Neuronal stem cell (in vitro differentiated cells): ENCODE data around the gene LITAF.
A peak's percentile ranks its signal among the peaks of the same experiment; 100 is the strongest.

Experiments used
- DNase-seq: peaks from one replicate; pipeline ENCODE4 v3.0.0-alpha.2; 2013; ENCODE audit warnings: low spot score
- H2AFZ ChIP-seq: one replicate; pipeline ENCODE4 v1.6.1; 2013; ENCODE audit warnings: mild to moderate bottlenecking, low read length, inconsistent platforms
- H2AK5ac ChIP-seq: 2 replicates; pipeline ENCODE4 v1.6.1; 2013; ENCODE audit warnings: low read depth, mild to moderate bottlenecking, inconsistent platforms, low read length, moderate library complexity, mixed read lengths
- H2BK120ac ChIP-seq: 2 replicates; pipeline ENCODE4 v1.6.1; 2013; ENCODE audit warnings: low read depth, mild to moderate bottlenecking, inconsistent platforms, low read length, moderate library complexity, mixed read lengths
- H2BK12ac ChIP-seq: one replicate; pipeline ENCODE4 v1.6.1; 2013; ENCODE audit warnings: low read length, inconsistent platforms
- H2BK15ac ChIP-seq: 2 replicates; pipeline ENCODE4 v1.6.1; 2013; ENCODE audit warnings: mild to moderate bottlenecking, low read length, inconsistent platforms, mixed read lengths
- H2BK5ac ChIP-seq: one replicate; pipeline ENCODE4 v1.6.1; 2013; ENCODE audit warnings: inconsistent platforms, mild to moderate bottlenecking, low read length, moderate library complexity
- H3K14ac ChIP-seq: one replicate; pipeline ENCODE4 v1.6.1; 2013; ENCODE audit warnings: low read length, inconsistent platforms
- H3K18ac ChIP-seq: 2 replicates; pipeline ENCODE4 v1.6.1; 2013; ENCODE audit warnings: low read length, inconsistent platforms
- H3K23ac ChIP-seq: 2 replicates; pipeline ENCODE4 v1.6.1; 2013; ENCODE audit warnings: low read depth, mild to moderate bottlenecking, mixed read lengths, low read length, inconsistent platforms; ENCODE audit not compliant: poor library complexity
- H3K27ac ChIP-seq: replicated peaks from 3 replicates; pipeline ENCODE4 v1.5.1; 2013; ENCODE audit warnings: low read length, inconsistent platforms
- H3K27me3 ChIP-seq, 3 experiments: 2 replicates each; pipeline ENCODE4 v1.6.1; 2013; ENCODE audit warnings: low read length in 3 of 3, mild to moderate bottlenecking in 2 of 3, inconsistent platforms in 1 of 3, low read depth in 1 of 3, mixed read lengths in 1 of 3, moderate library complexity in 1 of 3; ENCODE audit not compliant: control insufficient read depth in 3 of 3, insufficient read depth in 3 of 3
- H3K36me3 ChIP-seq, 2 donors: replicated peaks in 1 of 2; 2 replicates each; pipeline ENCODE4 v1.6.1; 2013; ENCODE audit warnings: low read length in 2 of 2; ENCODE audit not compliant: control insufficient read depth in 2 of 2, insufficient read depth in 2 of 2
- H3K4ac ChIP-seq: 2 replicates; pipeline ENCODE4 v1.6.1; 2013; ENCODE audit warnings: inconsistent platforms, mild to moderate bottlenecking, low read length, moderate library complexity
- H3K4me1 ChIP-seq, 2 donors: 1 replicate in 1 of 2; 2 replicates in 1 of 2; pipeline ENCODE4 v1.6.1; 2013; ENCODE audit warnings: low read length in 2 of 2, low read depth in 1 of 2; ENCODE audit not compliant: control insufficient read depth in 2 of 2, insufficient read depth in 1 of 2
- H3K4me2 ChIP-seq: one replicate; pipeline ENCODE4 v1.6.1; 2013; ENCODE audit warnings: mild to moderate bottlenecking, low read length, inconsistent platforms; ENCODE audit not compliant: insufficient read depth, poor library complexity, severe bottlenecking
- H3K4me3 ChIP-seq, 2 donors: 2 replicates each; pipeline ENCODE4 v1.5.1; 2013; ENCODE audit warnings: low read length in 2 of 2, mild to moderate bottlenecking in 2 of 2, inconsistent platforms in 1 of 2, moderate library complexity in 1 of 2
- H3K79me1 ChIP-seq: one replicate; pipeline ENCODE4 v1.6.1; 2013; ENCODE audit warnings: low read depth, mild to moderate bottlenecking, inconsistent platforms, low read length, moderate library complexity
- H3K9ac ChIP-seq: one replicate; pipeline ENCODE4 v1.6.1; 2013; ENCODE audit warnings: mild to moderate bottlenecking, low read depth, low read length, inconsistent platforms; ENCODE audit not compliant: poor library complexity
- H3K9me3 ChIP-seq, 2 donors: replicated peaks in 1 of 2; 2 replicates each; pipeline versions ENCODE3 to v1.6.1; 2013; ENCODE audit warnings: low read length in 2 of 2, mild to moderate bottlenecking in 2 of 2, inconsistent platforms in 1 of 2, low read depth in 1 of 2, mixed read lengths in 1 of 2, moderate library complexity in 1 of 2; ENCODE audit not compliant: control insufficient read depth in 2 of 2, insufficient read depth in 1 of 2
- H4K8ac ChIP-seq: one replicate; pipeline ENCODE4 v1.6.1; 2013; ENCODE audit warnings: low read depth, mild to moderate bottlenecking, inconsistent platforms, low read length, moderate library complexity
- H4K91ac ChIP-seq: one replicate; pipeline ENCODE4 v1.6.1; 2013; ENCODE audit warnings: low read length, low read depth, mild to moderate bottlenecking, inconsistent platforms; ENCODE audit not compliant: poor library complexity
- WGBS, 2 donors: extraction: QIAGEN DNeasy Blood & Tissue Kit; methylation state at CpG; one replicate each; pipeline ENCODE4 v1.1.7; 2013; ENCODE audit warnings: missing lambda C conversion rate in 2 of 2, mixed read lengths in 1 of 2; ENCODE audit not compliant: insufficient read length in 2 of 2, insufficient replicate concordance in 1 of 2; ENCODE audit errors: extremely low coverage in 2 of 2; 5-methylcytosine and 5-hydroxymethylcytosine counted together

LITAF gene

DNA sequence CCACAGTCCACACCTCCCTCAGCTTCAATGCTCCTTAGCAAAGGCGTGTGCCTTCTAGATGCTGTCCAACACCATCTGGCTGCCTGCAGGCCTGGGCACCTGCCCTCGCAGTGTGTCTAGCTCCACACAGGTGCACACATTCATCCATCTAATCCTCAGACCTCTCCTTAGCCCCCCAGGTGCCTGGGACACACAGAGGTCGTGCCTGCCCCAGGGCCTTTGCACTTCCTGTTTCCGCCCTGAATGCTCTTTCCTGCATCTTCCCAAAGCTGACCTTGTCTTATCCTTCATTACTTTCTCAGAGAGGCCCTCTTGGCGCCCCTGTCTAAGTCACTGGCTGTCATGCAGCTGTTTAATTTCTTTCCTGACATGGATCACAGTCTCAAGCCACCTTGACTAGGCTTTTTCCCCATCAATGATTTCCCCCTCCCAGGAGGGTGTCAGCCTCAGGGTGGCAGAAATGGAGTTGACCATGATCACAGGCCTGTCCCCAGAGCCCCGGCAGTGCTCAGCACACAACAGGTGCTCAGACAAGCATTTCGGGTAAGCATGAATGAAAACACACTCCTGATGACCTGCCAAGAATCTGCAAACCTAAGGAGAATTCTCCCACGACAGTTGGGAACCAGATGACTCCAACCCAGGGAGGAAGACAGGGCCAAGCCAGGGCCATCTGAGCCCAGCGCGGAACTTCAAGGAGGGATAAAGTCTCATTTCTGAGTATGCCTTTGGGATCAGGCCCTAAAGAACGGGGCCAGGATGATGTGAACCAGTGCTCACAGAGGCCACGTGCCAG, 76.3 kb downstream of the LITAF start:
- Histone ChIP-seq H3K9ac (no peak overlapping the region), H2BK5ac (no peak overlapping the region), H3K79me1 (no peaks in the 10 kb centered on the region), H3K18ac (peak overlapping the region; percentile 7), H3K4me1 (peaks cover 14 to 15% of the 10 kb centered on the region in 2 donors), H3K27ac (no peak overlapping the region), H3K4me3 (peak overlapping the region in 1 of 2 donors; percentile 38), H3K4me2 (no peak overlapping the region), H3K36me3 (no peaks in the 10 kb centered on the region), H3K27me3 (no peaks in the 10 kb centered on the region), H2AFZ (no peak overlapping the region), H4K8ac (no peak overlapping the region), H2BK120ac (no peak overlapping the region), H2AK5ac (peak overlapping the region; percentile 30), H2BK12ac (no peak overlapping the region), H3K23ac (no peak overlapping the region), H2BK15ac (peak overlapping the region; percentile 59), H3K9me3 (no peaks in the 10 kb centered on the region), H4K91ac (no peak overlapping the region), H3K4ac (no peak overlapping the region), H3K14ac (no peak overlapping the region)
- no peak for DNase-seq
- WGBS, 2 donors = no CpG with 5 or more reads among the region's 12 CpGs

- H3K79me1 ChIP-seq = no peaks in the 10 kb centered on the region
- H3K4me1 ChIP-seq = peaks cover 11 to 14% of the 10 kb centered on the region in 2 donors
- H3K4me3 ChIP-seq = no peak overlapping the region
- H3K4me2 ChIP-seq = no peak overlapping the region
- H2BK12ac ChIP-seq = no peak overlapping the region
- H2BK120ac ChIP-seq = no peak overlapping the region
- no peak overlapping the region for H2BK15ac ChIP-seq
- H3K27me3 ChIP-seq = no peaks in the 10 kb centered on the region
- no peak for DNase-seq
- no peaks in the 10 kb centered on the region for H3K9me3 ChIP-seq
- H4K91ac ChIP-seq = no peak overlapping the region
- H3K36me3 ChIP-seq = no peaks in the 10 kb centered on the region
- no peak overlapping the region for H4K8ac ChIP-seq
- no peak overlapping the region for H3K9ac ChIP-seq
- no peak overlapping the region for H2AK5ac ChIP-seq
- H2BK5ac ChIP-seq = no peak overlapping the region
- no peak overlapping the region for H3K14ac ChIP-seq
- no peak overlapping the region for H3K27ac ChIP-seq
- H2AFZ ChIP-seq = peak overlapping the region; percentile 38
- H3K18ac ChIP-seq = peak overlapping the region; percentile 7
- H3K23ac ChIP-seq = no peak overlapping the region
- H3K4ac ChIP-seq = no peak overlapping the region
- WGBS, 2 donors = no CpG with 5 or more reads among the region's 3 CpGs
Measured at GRCh38 chr16:11507991-11508390, 78.7 kb downstream of the LITAF start.

DNA sequence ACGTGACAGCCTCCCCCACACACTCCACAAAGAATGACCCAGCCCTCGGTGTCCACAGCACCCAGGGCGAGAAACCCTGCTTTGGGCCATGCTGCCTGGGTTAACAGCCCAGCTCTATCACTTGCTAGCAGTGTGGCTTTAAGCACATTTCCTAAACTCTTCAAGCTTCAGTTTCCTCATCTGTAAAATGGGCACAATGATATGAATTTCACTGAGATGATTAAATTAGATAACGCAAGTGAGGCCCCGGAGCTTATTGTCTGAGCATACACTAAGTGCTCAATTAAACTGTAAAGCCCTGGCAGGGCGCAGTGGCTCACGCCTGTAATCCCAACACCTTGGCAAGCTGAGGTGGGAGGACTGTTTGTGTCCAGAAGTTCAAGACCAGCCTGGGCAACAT, 79.4 kb downstream of the LITAF start:
- no peak overlapping the region for H3K27ac ChIP-seq
- DNase-seq = no peak
- no peak overlapping the region for H2BK5ac ChIP-seq
- H2AFZ ChIP-seq = no peak overlapping the region
- H3K36me3 ChIP-seq = no peaks in the 10 kb centered on the region
- no peak overlapping the region for H2BK15ac ChIP-seq
- H4K8ac ChIP-seq = no peak overlapping the region
- no peaks in the 10 kb centered on the region for H3K27me3 ChIP-seq
- H2BK12ac ChIP-seq = no peak overlapping the region
- H2BK120ac ChIP-seq = no peak overlapping the region
- no peak overlapping the region for H3K23ac ChIP-seq
- peak overlapping the region; percentile 54 for H2AK5ac ChIP-seq
- no peak overlapping the region for H4K91ac ChIP-seq
- no peak overlapping the region for H3K4ac ChIP-seq
- no peak overlapping the region for H3K4me2 ChIP-seq
- no peaks in the 10 kb centered on the region for H3K79me1 ChIP-seq
- no peak overlapping the region for H3K9ac ChIP-seq
- H3K4me3 ChIP-seq = no peak overlapping the region
- H3K4me1 ChIP-seq = peaks cover 11 to 14% of the 10 kb centered on the region in 2 donors
- no peaks in the 10 kb centered on the region for H3K9me3 ChIP-seq
- no CpG with 5 or more reads among the region's 7 CpGs for WGBS, 2 donors
- H3K18ac ChIP-seq = no peak overlapping the region
- no peak overlapping the region for H3K14ac ChIP-seq

GRCh38 chr16:11506741-11507305, 79.9 kb downstream of the LITAF start:
- Histone ChIP-seq H2AFZ (peak overlapping the region; percentile 94), H3K9ac (peak overlapping the region; percentile 53), H2BK120ac (no peak overlapping the region), H2BK12ac (peak overlapping the region; percentile 18), H2BK15ac (no peak overlapping the region), H4K91ac (no peak overlapping the region), H3K4me1 (peaks cover 14% of the 10 kb centered on the region in 2 donors), H2BK5ac (peak overlapping the region; percentile 56), H3K18ac (peak overlapping the region; percentile 68), H2AK5ac (peak overlapping the region; percentile 54), H3K4me3 (no peak overlapping the region), H3K14ac (no peak overlapping the region), H3K27ac (no peak overlapping the region), H3K9me3 (no peaks in the 10 kb centered on the region), H3K27me3 (no peaks in the 10 kb centered on the region), H3K4me2 (no peak overlapping the region), H4K8ac (no peak overlapping the region), H3K36me3 (no peaks in the 10 kb centered on the region), H3K4ac (peak overlapping the region; percentile 20), H3K23ac (no peak overlapping the region), H3K79me1 (no peaks in the 10 kb centered on the region)
- WGBS, 2 donors = no CpG with 5 or more reads among the region's 12 CpGs
- DNase-seq = no peak
